Measurements from ENCODE around the gene USP22. TPM values are rescaled to one million over a fixed set of nuclear protein-coding genes. Genes with fewer than 3 reads are reported as not detected.
A peak's percentile ranks its signal among the peaks of the same experiment; 100 is the strongest.
"Not testable (repeated sequence)": the region's sequence is repeated elsewhere in the genome, so short reads cannot be mapped to it uniquely, and the experiment has no call there.

USP22 gene
- polyA plus RNA-seq = 103 TPM
- long read RNA-seq, donor 1, full-length matches to known transcripts = 12 of 26 reads
- long read RNA-seq, donor 1, partial matches to known transcripts = 14 of 26 reads
- long read RNA-seq, donor 1, other reads (novel, unspliced or antisense) = 0 of 26 reads
- long read RNA-seq, donor 2, full-length matches to known transcripts = 11 of 11 reads
- long read RNA-seq, donor 2, partial matches to known transcripts = 0 of 11 reads
- long read RNA-seq, donor 2, other reads (novel, unspliced or antisense) = 0 of 11 reads
- long read RNA-seq, donor 3 = 0 reads
- long read RNA-seq, donor 4, full-length matches to known transcripts = 1 of 1 reads
- long read RNA-seq, donor 4, partial matches to known transcripts = 0 of 1 reads
- long read RNA-seq, donor 4, other reads (novel, unspliced or antisense) = 0 of 1 reads
- long read RNA-seq, donor 5, full-length matches to known transcripts = 13 of 13 reads
- long read RNA-seq, donor 5, partial matches to known transcripts = 0 of 13 reads
- long read RNA-seq, donor 5, other reads (novel, unspliced or antisense) = 0 of 13 reads
- long read RNA-seq, donor 6, full-length matches to known transcripts = 18 of 18 reads
- long read RNA-seq, donor 6, partial matches to known transcripts = 0 of 18 reads
- long read RNA-seq, donor 6, other reads (novel, unspliced or antisense) = 0 of 18 reads
- long read RNA-seq, donor 7, full-length matches to known transcripts = 11 of 11 reads
- long read RNA-seq, donor 7, partial matches to known transcripts = 0 of 11 reads
- long read RNA-seq, donor 7, other reads (novel, unspliced or antisense) = 0 of 11 reads
- long read RNA-seq, donor 8, full-length matches to known transcripts = 10 of 10 reads
- long read RNA-seq, donor 8, partial matches to known transcripts = 0 of 10 reads
- long read RNA-seq, donor 8, other reads (novel, unspliced or antisense) = 0 of 10 reads
- long read RNA-seq, donor 9, full-length matches to known transcripts = 7 of 7 reads
- long read RNA-seq, donor 9, partial matches to known transcripts = 0 of 7 reads
- long read RNA-seq, donor 9, other reads (novel, unspliced or antisense) = 0 of 7 reads
- long read RNA-seq, donor 10, full-length matches to known transcripts = 8 of 8 reads
- long read RNA-seq, donor 10, partial matches to known transcripts = 0 of 8 reads
- long read RNA-seq, donor 10, other reads (novel, unspliced or antisense) = 0 of 8 reads
- long read RNA-seq, donor 11, full-length matches to known transcripts = 11 of 11 reads
- long read RNA-seq, donor 11, partial matches to known transcripts = 0 of 11 reads
- long read RNA-seq, donor 11, other reads (novel, unspliced or antisense) = 0 of 11 reads

GRCh38 chr17:21042458-21043295 lies at the start of gene USP22:
USP22 (minus strand) TSS chr17:21043011; CDS start chr17:21042835, 176 bp downstream.
- Histone ChIP-seq H3K27ac (ENCODE audit: low read length) (peak within 1 kb of the TSS; percentile 97), H3K4me1 (ENCODE audit: control insufficient read depth, insufficient read depth, low read length) (peaks cover 6% of the 10 kb centered on the region), H3K27me3 (ENCODE audit: control insufficient read depth, insufficient read depth, low read length) (no peaks in the 10 kb centered on the region), H3K9me3 (ENCODE audit: control insufficient read depth, low read depth, low read length) (no peaks in the 10 kb centered on the region), H3K36me3 (ENCODE audit: control insufficient read depth, insufficient read depth, low read length) (peaks cover 6% of the 10 kb centered on the region), H3K4me3 (ENCODE audit: low read length) (peak within 1 kb of the TSS; percentile 81)
- WGBS (ENCODE audit: insufficient coverage, low lambda C conversion rate) = no CpG with 5 or more reads among the region's 91 CpGs
- DNase-seq = no peak

GRCh38 chr17:21090902-21091618 lies 48.2 kb upstream of the USP22 start:
- 70% methylated on average over 2 of the region's 4 CpGs for WGBS (ENCODE audit: insufficient coverage, low lambda C conversion rate)
- Histone ChIP-seq H3K4me1 (ENCODE audit: control insufficient read depth, insufficient read depth, low read length) (no peaks in the 10 kb centered on the region), H3K27ac (ENCODE audit: low read length) (no peak overlapping the region), H3K4me3 (ENCODE audit: low read length) (no peak overlapping the region), H3K9me3 (ENCODE audit: control insufficient read depth, low read depth, low read length) (no peaks in the 10 kb centered on the region), H3K27me3 (ENCODE audit: control insufficient read depth, insufficient read depth, low read length) (no peaks in the 10 kb centered on the region), H3K36me3 (ENCODE audit: control insufficient read depth, insufficient read depth, low read length) (no peaks in the 10 kb centered on the region)
- DNase-seq = no peak

- Histone ChIP-seq H3K27me3 (ENCODE audit: control insufficient read depth, insufficient read depth, low read length) (no peaks in the 10 kb centered on the region), H3K36me3 (ENCODE audit: control insufficient read depth, insufficient read depth, low read length) (no peaks in the 10 kb centered on the region), H3K27ac (ENCODE audit: low read length) (no peak overlapping the region), H3K9me3 (ENCODE audit: control insufficient read depth, low read depth, low read length) (peaks cover 4% of the 10 kb centered on the region), H3K4me3 (ENCODE audit: low read length) (no peak overlapping the region), H3K4me1 (ENCODE audit: control insufficient read depth, insufficient read depth, low read length) (no peaks in the 10 kb centered on the region)
- peak; percentile 38 to 81 for DNase-seq
- WGBS (ENCODE audit: insufficient coverage, low lambda C conversion rate) = 20% methylated on average over 1 of the region's 7 CpGs
Observed at GRCh38 chr17:21089933-21090901, 47.4 kb upstream of the USP22 start.

GRCh38 chr17:21089145-21089544 lies 46.3 kb upstream of the USP22 start:
- no peaks in the 10 kb centered on the region for H3K4me1 ChIP-seq (ENCODE audit: control insufficient read depth, insufficient read depth, low read length)
- no peaks in the 10 kb centered on the region for H3K36me3 ChIP-seq (ENCODE audit: control insufficient read depth, insufficient read depth, low read length)
- H3K4me3 ChIP-seq (ENCODE audit: low read length) = no peak overlapping the region
- no peak for DNase-seq
- no peak overlapping the region for H3K27ac ChIP-seq (ENCODE audit: low read length)
- H3K9me3 ChIP-seq (ENCODE audit: control insufficient read depth, low read depth, low read length) = peaks cover 4% of the 10 kb centered on the region
- H3K27me3 ChIP-seq (ENCODE audit: control insufficient read depth, insufficient read depth, low read length) = no peaks in the 10 kb centered on the region
- no CpG with 5 or more reads among the region's 1 CpG for WGBS (ENCODE audit: insufficient coverage, low lambda C conversion rate)

GRCh38 chr17:21085707-21086106 lies 42.9 kb upstream of the USP22 start:
- Histone ChIP-seq H3K36me3 (ENCODE audit: control insufficient read depth, insufficient read depth, low read length) (no peaks in the 10 kb centered on the region), H3K4me3 (ENCODE audit: low read length) (no peak overlapping the region), H3K9me3 (ENCODE audit: control insufficient read depth, low read depth, low read length) (peaks cover 4% of the 10 kb centered on the region), H3K4me1 (ENCODE audit: control insufficient read depth, insufficient read depth, low read length) (no peaks in the 10 kb centered on the region), H3K27ac (ENCODE audit: low read length) (no peak overlapping the region), H3K27me3 (ENCODE audit: control insufficient read depth, insufficient read depth, low read length) (no peaks in the 10 kb centered on the region)
- WGBS (ENCODE audit: insufficient coverage, low lambda C conversion rate) = 88% methylated on average over 2 of the region's 32 CpGs
- DNase-seq = no peak

GRCh38 chr17:21085280-21085679 lies 42.5 kb upstream of the USP22 start:
- WGBS (ENCODE audit: insufficient coverage, low lambda C conversion rate) = no CpG with 5 or more reads among the region's 1 CpG
- not testable (repeated sequence) for H3K27ac ChIP-seq (ENCODE audit: low read length); H3K27me3 ChIP-seq (ENCODE audit: control insufficient read depth, insufficient read depth, low read length); H3K9me3 ChIP-seq (ENCODE audit: control insufficient read depth, low read depth, low read length); DNase-seq; H3K4me3 ChIP-seq (ENCODE audit: low read length); H3K36me3 ChIP-seq (ENCODE audit: control insufficient read depth, insufficient read depth, low read length); H3K4me1 ChIP-seq (ENCODE audit: control insufficient read depth, insufficient read depth, low read length)

GRCh38 chr17:21082001-21082436 lies 39.2 kb upstream of the USP22 start:
- no peaks in the 10 kb centered on the region for H3K4me1 ChIP-seq (ENCODE audit: control insufficient read depth, insufficient read depth, low read length)
- H3K9me3 ChIP-seq (ENCODE audit: control insufficient read depth, low read depth, low read length) = peaks cover 4% of the 10 kb centered on the region
- H3K27me3 ChIP-seq (ENCODE audit: control insufficient read depth, insufficient read depth, low read length) = peaks cover 2% of the 10 kb centered on the region
- no peak for DNase-seq
- H3K4me3 ChIP-seq (ENCODE audit: low read length) = no peak overlapping the region
- WGBS (ENCODE audit: insufficient coverage, low lambda C conversion rate) = 100% methylated on average over 1 of the region's 5 CpGs
- H3K27ac ChIP-seq (ENCODE audit: low read length) = no peak overlapping the region
- H3K36me3 ChIP-seq (ENCODE audit: control insufficient read depth, insufficient read depth, low read length) = no peaks in the 10 kb centered on the region

GRCh38 chr17:21079196-21079595 lies 36.4 kb upstream of the USP22 start:
- DNase-seq = no peak
- H3K4me3 ChIP-seq (ENCODE audit: low read length) = no peak overlapping the region
- peaks cover 2% of the 10 kb centered on the region for H3K27me3 ChIP-seq (ENCODE audit: control insufficient read depth, insufficient read depth, low read length)
- WGBS (ENCODE audit: insufficient coverage, low lambda C conversion rate) = no CpG with 5 or more reads among the region's 7 CpGs
- no peaks in the 10 kb centered on the region for H3K36me3 ChIP-seq (ENCODE audit: control insufficient read depth, insufficient read depth, low read length)
- no peaks in the 10 kb centered on the region for H3K9me3 ChIP-seq (ENCODE audit: control insufficient read depth, low read depth, low read length)
- H3K4me1 ChIP-seq (ENCODE audit: control insufficient read depth, insufficient read depth, low read length) = no peaks in the 10 kb centered on the region
- no peak overlapping the region for H3K27ac ChIP-seq (ENCODE audit: low read length)
